ENCODE results near the gene PDE7B. TPM values are rescaled to one million over a fixed set of nuclear protein-coding genes. Genes with fewer than 3 reads are reported as not detected.

PDE7B gene
- total RNA-seq, 1 experiment from 2014 or later, result not detected

DNA sequence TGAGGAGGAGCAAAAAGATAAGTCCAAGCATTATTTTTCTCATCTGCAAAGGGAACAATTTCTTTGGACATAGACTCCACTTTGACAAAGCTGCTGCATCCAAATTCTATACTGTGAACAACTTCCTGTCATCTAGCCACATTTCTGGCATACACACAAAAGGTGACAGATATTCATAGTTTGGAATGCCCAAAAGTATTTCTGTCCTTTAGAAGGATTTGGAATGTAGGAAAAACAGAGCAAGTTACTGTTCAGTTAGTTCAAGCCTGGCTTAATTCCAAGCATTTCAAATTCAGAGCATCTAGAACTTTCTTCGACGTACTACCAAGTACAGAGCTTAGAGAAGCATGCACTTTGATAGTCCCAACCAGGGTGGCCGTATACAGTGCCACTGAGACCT is 134.0 kb downstream of the PDE7B start:
- Histone ChIP-seq H3K27me3 (replicated peaks; ENCODE audit: insufficient read depth, low read depth, low read length, poor library complexity) (peaks cover 58% of the 10 kb centered on the region), H3K9me3 (ENCODE audit: low read depth, low read length, poor library complexity, severe bottlenecking) (no peaks in the 10 kb centered on the region), H3K36me3 (ENCODE audit: insufficient read depth, low read length, poor library complexity, severe bottlenecking) (no peaks in the 10 kb centered on the region), H3K27ac (ENCODE audit: low read depth, low read length, poor library complexity, severe bottlenecking) (no peak overlapping the region), H3K4me3 (ENCODE audit: low read depth, low read length, poor library complexity, severe bottlenecking) (no peak overlapping the region), H3K4me1 (ENCODE audit: insufficient read depth, low read length, poor library complexity, severe bottlenecking) (no peaks in the 10 kb centered on the region)
- intact Hi-C loops (cut with micrococcal nuclease; ENCODE audit: unreplicated experiment), result no loop called here
- ChIA-PET POLR2A (ENCODE audit: low non-redundant PET) (no interaction called here), CTCF (no interaction called here)
- TF ChIP-seq EZH2 (IDR thresholded peaks at IDR 0.05; ENCODE audit: borderline replicate concordance, low read depth, low read length, poor library complexity, severe bottlenecking) (no peak), CTCF (conservative IDR thresholded peaks at IDR 0.05; ENCODE audit: low read depth, low read length) (no peak)
- no peak for DNase-seq (ENCODE audit: low spot score)
- BruUV-seq (replicated peaks), result no TSS peak

DNA sequence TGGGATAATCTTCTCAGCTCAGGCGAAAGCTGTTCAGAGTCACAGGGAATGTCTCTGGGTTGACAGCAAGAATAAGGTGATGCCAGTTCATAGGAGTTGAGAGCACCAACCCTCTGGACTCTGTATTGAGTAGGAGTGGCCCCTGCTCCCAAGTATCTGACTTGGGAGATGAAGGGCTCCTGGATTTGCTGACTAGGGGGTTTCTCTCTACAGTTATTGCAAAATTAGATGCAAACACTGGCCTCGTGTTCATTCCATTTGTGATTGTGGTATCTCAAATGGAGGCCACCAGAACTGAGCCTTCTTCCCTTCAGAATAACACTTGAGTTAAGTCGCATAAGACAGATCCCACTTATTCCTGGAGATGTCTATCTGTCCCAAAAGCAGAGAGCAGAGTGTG is 135.7 kb downstream of the PDE7B start:
- Histone ChIP-seq H3K36me3 (ENCODE audit: insufficient read depth, low read length, poor library complexity, severe bottlenecking) (no peaks in the 10 kb centered on the region), H3K4me3 (ENCODE audit: low read depth, low read length, poor library complexity, severe bottlenecking) (no peak overlapping the region), H3K27ac (ENCODE audit: low read depth, low read length, poor library complexity, severe bottlenecking) (no peak overlapping the region), H3K27me3 (replicated peaks; ENCODE audit: insufficient read depth, low read depth, low read length, poor library complexity) (peaks cover 59% of the 10 kb centered on the region), H3K9me3 (ENCODE audit: low read depth, low read length, poor library complexity, severe bottlenecking) (no peaks in the 10 kb centered on the region), H3K4me1 (ENCODE audit: insufficient read depth, low read length, poor library complexity, severe bottlenecking) (no peaks in the 10 kb centered on the region)
- no peak for DNase-seq (ENCODE audit: low spot score)
- intact Hi-C loops (cut with micrococcal nuclease; ENCODE audit: unreplicated experiment), result no loop called here
- BruUV-seq (replicated peaks), result no TSS peak
- CTCF ChIA-PET, result no interaction called here
- TF ChIP-seq EZH2 (IDR thresholded peaks at IDR 0.05; ENCODE audit: borderline replicate concordance, low read depth, low read length, poor library complexity, severe bottlenecking) (no peak), CTCF (conservative IDR thresholded peaks at IDR 0.05; ENCODE audit: low read depth, low read length) (no peak)
- POLR2A ChIA-PET (ENCODE audit: low non-redundant PET), result no interaction called here

- DNase-seq (ENCODE audit: low spot score), result no peak
- H3K4me3 ChIP-seq (ENCODE audit: low read depth, low read length, poor library complexity, severe bottlenecking), result no peak overlapping the region
- no peaks in the 10 kb centered on the region for H3K4me1 ChIP-seq (ENCODE audit: insufficient read depth, low read length, poor library complexity, severe bottlenecking)
- CTCF ChIA-PET, result no interaction called here
- POLR2A ChIA-PET (ENCODE audit: low non-redundant PET), result no interaction called here
- peaks cover 52% of the 10 kb centered on the region for H3K27me3 ChIP-seq (replicated peaks; ENCODE audit: insufficient read depth, low read depth, low read length, poor library complexity)
- no peaks in the 10 kb centered on the region for H3K9me3 ChIP-seq (ENCODE audit: low read depth, low read length, poor library complexity, severe bottlenecking)
- TF ChIP-seq EZH2 (IDR thresholded peaks at IDR 0.05; ENCODE audit: borderline replicate concordance, low read depth, low read length, poor library complexity, severe bottlenecking) (no peak), CTCF (conservative IDR thresholded peaks at IDR 0.05; ENCODE audit: low read depth, low read length) (no peak)
- H3K36me3 ChIP-seq (ENCODE audit: insufficient read depth, low read length, poor library complexity, severe bottlenecking), result no peaks in the 10 kb centered on the region
- H3K27ac ChIP-seq (ENCODE audit: low read depth, low read length, poor library complexity, severe bottlenecking), result no peak overlapping the region
- BruUV-seq (replicated peaks), result no TSS peak
- intact Hi-C loops (cut with micrococcal nuclease; ENCODE audit: unreplicated experiment), result no loop called here
These were observed 138.9 kb downstream of the PDE7B start for GRCh38 chr6:135990439-135990838.

All from A673 (cell line).